ENCODE results near the gene EPHA6. TPM values are rescaled to one million over a fixed set of nuclear protein-coding genes. Genes with fewer than 3 reads are reported as not detected.
"Not testable (repeated sequence)": the region's sequence is repeated elsewhere in the genome, so short reads cannot be mapped to it uniquely, and the experiment has no call there.

The EPHA6 gene
- total RNA-seq, 1 experiment from 2014 or later, result 1.2 TPM

- BruUV-seq (replicated peaks), result no TSS peak
- no peaks in the 10 kb centered on the region for H3K36me3 ChIP-seq (ENCODE audit: low read depth)
- intact Hi-C loops (cut with micrococcal nuclease; ENCODE audit: unreplicated experiment), result no loop called here
- H3K9me3 ChIP-seq (ENCODE audit: insufficient read depth, low read depth), result no peaks in the 10 kb centered on the region
- no peaks in the 10 kb centered on the region for H3K27me3 ChIP-seq (ENCODE audit: insufficient read depth, low read depth)
- H3K27ac ChIP-seq, result no peak overlapping the region
- H3F3A ChIP-seq (ENCODE audit: insufficient read depth, low read depth), result no peaks in the 10 kb centered on the region
- no peak overlapping the region for H2AFZ ChIP-seq
- no peaks in the 10 kb centered on the region for H3K79me2 ChIP-seq (ENCODE audit: low read depth)
- no peaks in the 10 kb centered on the region for H3K9me2 ChIP-seq (ENCODE audit: insufficient read depth)
- H3K4me3 ChIP-seq, result no peak overlapping the region
- DNase-seq, result no peak
- no peaks in the 10 kb centered on the region for H3K4me1 ChIP-seq (replicated peaks; ENCODE audit: insufficient read depth)
- TF ChIP-seq, protein P1, sequence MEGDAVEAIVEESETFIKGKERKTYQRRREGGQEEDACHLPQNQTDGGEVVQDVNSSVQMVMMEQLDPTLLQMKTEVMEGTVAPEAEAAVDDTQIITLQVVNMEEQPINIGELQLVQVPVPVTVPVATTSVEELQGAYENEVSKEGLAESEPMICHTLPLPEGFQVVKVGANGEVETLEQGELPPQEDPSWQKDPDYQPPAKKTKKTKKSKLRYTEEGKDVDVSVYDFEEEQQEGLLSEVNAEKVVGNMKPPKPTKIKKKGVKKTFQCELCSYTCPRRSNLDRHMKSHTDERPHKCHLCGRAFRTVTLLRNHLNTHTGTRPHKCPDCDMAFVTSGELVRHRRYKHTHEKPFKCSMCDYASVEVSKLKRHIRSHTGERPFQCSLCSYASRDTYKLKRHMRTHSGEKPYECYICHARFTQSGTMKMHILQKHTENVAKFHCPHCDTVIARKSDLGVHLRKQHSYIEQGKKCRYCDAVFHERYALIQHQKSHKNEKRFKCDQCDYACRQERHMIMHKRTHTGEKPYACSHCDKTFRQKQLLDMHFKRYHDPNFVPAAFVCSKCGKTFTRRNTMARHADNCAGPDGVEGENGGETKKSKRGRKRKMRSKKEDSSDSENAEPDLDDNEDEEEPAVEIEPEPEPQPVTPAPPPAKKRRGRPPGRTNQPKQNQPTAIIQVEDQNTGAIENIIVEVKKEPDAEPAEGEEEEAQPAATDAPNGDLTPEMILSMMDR (conservative IDR thresholded peaks at IDR 0.05), result no peak
- TF ChIP-seq EZH2 (IDR thresholded peaks at IDR 0.05; ENCODE audit: low read depth), result no peak
- H3K4me2 ChIP-seq, result no peak overlapping the region
- H4K20me1 ChIP-seq (ENCODE audit: insufficient read depth), result no peaks in the 10 kb centered on the region
- CTCF ChIA-PET, result no interaction called here
- POLR2A ChIA-PET (ENCODE audit: unreplicated experiment), result no interaction called here
Observed at GRCh38 chr3:97265237-97266005, 451.0 kb downstream of the EPHA6 start.

GRCh38 chr3:97269202-97269601 is 454.8 kb downstream of the EPHA6 start:
- DNase-seq, result no peak
- Histone ChIP-seq H3K9me3 (ENCODE audit: insufficient read depth, low read depth) (no peaks in the 10 kb centered on the region), H3F3A (ENCODE audit: insufficient read depth, low read depth) (no peaks in the 10 kb centered on the region), H3K9me2 (ENCODE audit: insufficient read depth) (no peaks in the 10 kb centered on the region), H2AFZ (peak overlapping the region; percentile 6; the same call in 1 of the 2 replicates), H3K4me1 (replicated peaks; ENCODE audit: insufficient read depth) (no peaks in the 10 kb centered on the region), H4K20me1 (ENCODE audit: insufficient read depth) (no peaks in the 10 kb centered on the region), H3K79me2 (ENCODE audit: low read depth) (no peaks in the 10 kb centered on the region), H3K36me3 (ENCODE audit: low read depth) (no peaks in the 10 kb centered on the region), H3K27ac (no peak overlapping the region), H3K4me3 (no peak overlapping the region), H3K27me3 (ENCODE audit: insufficient read depth, low read depth) (no peaks in the 10 kb centered on the region), H3K4me2 (no peak overlapping the region)
- BruUV-seq (replicated peaks), result no TSS peak
- TF ChIP-seq, protein P1 (conservative IDR thresholded peaks at IDR 0.05), result no peak
- no peak for TF ChIP-seq EZH2 (IDR thresholded peaks at IDR 0.05; ENCODE audit: low read depth)
- intact Hi-C loops (cut with micrococcal nuclease; ENCODE audit: unreplicated experiment), result no loop called here
- ChIA-PET POLR2A (ENCODE audit: unreplicated experiment) (no interaction called here), CTCF (no interaction called here)

DNA sequence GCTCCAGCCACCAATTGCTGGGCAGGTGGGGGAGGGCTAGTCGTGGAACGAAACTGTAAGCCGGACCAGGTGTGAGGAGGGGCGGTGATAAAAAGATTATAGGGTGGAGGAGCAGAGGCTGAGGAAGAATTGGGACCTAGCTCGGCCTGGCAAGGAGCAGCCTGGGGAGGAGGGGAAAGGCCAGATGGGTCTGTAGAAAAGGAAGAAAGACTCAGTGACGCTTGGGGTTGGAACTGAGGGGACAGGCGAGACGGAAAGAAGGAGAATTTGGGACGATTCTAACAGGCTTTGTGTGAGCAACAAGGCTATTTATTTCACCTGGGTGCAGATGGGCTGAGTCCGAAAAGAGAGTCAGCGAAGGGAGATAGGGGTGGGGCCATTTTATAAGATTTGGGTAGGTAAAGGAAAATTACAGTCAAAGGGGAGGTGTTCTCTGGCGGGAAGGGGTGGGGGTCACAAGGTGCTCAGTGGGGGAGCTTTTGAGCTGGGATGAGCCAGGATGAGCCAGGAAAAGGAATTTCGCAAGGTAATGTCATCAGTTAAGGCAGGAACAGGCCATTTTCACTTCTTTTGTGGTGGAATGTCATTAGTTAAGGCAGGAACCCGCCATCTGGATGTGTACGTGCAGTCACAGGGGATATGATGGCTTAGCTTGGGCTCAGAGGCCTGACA is 462.6 kb downstream of the EPHA6 start:
- H3K9me3 ChIP-seq (ENCODE audit: insufficient read depth, low read depth); POLR2A ChIA-PET (ENCODE audit: unreplicated experiment); H3K4me1 ChIP-seq (replicated peaks; ENCODE audit: insufficient read depth); H3K79me2 ChIP-seq (ENCODE audit: low read depth); H4K20me1 ChIP-seq (ENCODE audit: insufficient read depth); DNase-seq; H3K27ac ChIP-seq; H3K9me2 ChIP-seq (ENCODE audit: insufficient read depth); intact Hi-C loops (cut with micrococcal nuclease; ENCODE audit: unreplicated experiment); BruUV-seq (replicated peaks); CTCF ChIA-PET; H2AFZ ChIP-seq; H3K4me3 ChIP-seq; H3F3A ChIP-seq (ENCODE audit: insufficient read depth, low read depth); H3K4me2 ChIP-seq; H3K36me3 ChIP-seq (ENCODE audit: low read depth); H3K27me3 ChIP-seq (ENCODE audit: insufficient read depth, low read depth): not testable (repeated sequence)
